ENCODE results near the gene STARD3.

DNA sequence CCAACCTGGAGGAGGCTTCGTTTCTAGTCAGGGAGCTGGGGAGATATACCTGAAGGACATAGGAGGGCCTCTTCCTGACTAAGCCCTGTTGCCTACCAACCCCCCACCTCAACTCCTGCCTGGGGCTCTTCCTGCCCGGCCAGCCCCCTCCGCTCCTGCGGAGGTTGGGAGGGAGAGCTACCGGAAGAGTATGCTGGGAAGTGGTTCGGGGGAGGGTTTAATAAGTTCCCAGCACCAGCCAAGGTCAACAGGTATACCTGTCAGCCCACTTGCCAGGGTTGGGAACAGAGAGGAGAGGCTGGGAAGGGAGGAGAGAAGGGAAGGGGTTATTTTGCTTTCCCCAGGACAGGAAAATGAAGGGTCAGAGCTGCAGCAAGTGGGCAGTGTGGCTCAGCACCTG lies 5.5 kb upstream of the STARD3 start:
- TF ChIP-seq, protein P1, sequence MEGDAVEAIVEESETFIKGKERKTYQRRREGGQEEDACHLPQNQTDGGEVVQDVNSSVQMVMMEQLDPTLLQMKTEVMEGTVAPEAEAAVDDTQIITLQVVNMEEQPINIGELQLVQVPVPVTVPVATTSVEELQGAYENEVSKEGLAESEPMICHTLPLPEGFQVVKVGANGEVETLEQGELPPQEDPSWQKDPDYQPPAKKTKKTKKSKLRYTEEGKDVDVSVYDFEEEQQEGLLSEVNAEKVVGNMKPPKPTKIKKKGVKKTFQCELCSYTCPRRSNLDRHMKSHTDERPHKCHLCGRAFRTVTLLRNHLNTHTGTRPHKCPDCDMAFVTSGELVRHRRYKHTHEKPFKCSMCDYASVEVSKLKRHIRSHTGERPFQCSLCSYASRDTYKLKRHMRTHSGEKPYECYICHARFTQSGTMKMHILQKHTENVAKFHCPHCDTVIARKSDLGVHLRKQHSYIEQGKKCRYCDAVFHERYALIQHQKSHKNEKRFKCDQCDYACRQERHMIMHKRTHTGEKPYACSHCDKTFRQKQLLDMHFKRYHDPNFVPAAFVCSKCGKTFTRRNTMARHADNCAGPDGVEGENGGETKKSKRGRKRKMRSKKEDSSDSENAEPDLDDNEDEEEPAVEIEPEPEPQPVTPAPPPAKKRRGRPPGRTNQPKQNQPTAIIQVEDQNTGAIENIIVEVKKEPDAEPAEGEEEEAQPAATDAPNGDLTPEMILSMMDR (IDR thresholded peaks at IDR 0.05) = no peak
- TF ChIP-seq POLR2A (IDR thresholded peaks at IDR 0.05) = no peak
